HepG2 (cell line): Measurements from ENCODE around the gene THADA. TPM values are rescaled to one million over a fixed set of nuclear protein-coding genes. Genes with fewer than 3 reads are reported as not detected.
A peak's percentile ranks its signal among the peaks of the same experiment; 100 is the strongest.

Experiments
- BCL6 ChIP-seq: IDR thresholded peaks from 2 replicates; pipeline ENCODE4 v1.6.1; 2016; ENCODE audit warnings: missing genetic modification reagents, missing compliant biosample characterization
- EED ChIP-seq: sonication (generic); formaldehyde crosslinking; IDR thresholded peaks from 2 replicates; pipeline ENCODE4 v1.5.0; 2020; ENCODE audit warnings: mild to moderate bottlenecking, missing genetic modification reagents
- MIXL1 ChIP-seq: IDR thresholded peaks from 2 replicates; pipeline ENCODE4 v1.6.1; 2016
- NFKB2 ChIP-seq: sonication (generic); formaldehyde crosslinking; IDR thresholded peaks from 2 replicates; pipeline ENCODE4 v1.4.0; 2020; ENCODE audit warnings: missing genetic modification reagents, borderline replicate concordance
- SKI ChIP-seq: fragments of 450-650 bp; IDR thresholded peaks from one replicate; pipeline ENCODE4 v1.6.1; 2018; ENCODE audit warnings: mild to moderate bottlenecking; ENCODE audit not compliant: partially characterized antibody
- ZKSCAN5 ChIP-seq: sonication (generic); formaldehyde crosslinking; IDR thresholded peaks from 2 replicates; pipeline ENCODE4 v1.5.1; 2020; ENCODE audit warnings: mild to moderate bottlenecking, missing genetic modification reagents
- ZNF260 ChIP-seq: sonication (generic); formaldehyde crosslinking; IDR thresholded peaks from 2 replicates; pipeline ENCODE4 v1.4.0; 2020; ENCODE audit warnings: missing genetic modification reagents, low read depth, mild to moderate bottlenecking, borderline replicate concordance
- ZNF326 ChIP-seq: sonication (generic); formaldehyde crosslinking; IDR thresholded peaks from 2 replicates; pipeline ENCODE4 v1.4.0; 2020; ENCODE audit warnings: missing genetic modification reagents, borderline replicate concordance
- ZNF7 ChIP-seq: IDR thresholded peaks from 2 replicates; pipeline ENCODE4 v1.6.1; 2016; ENCODE audit warnings: missing biosample characterization, missing genetic modification reagents
- ZNF773 ChIP-seq: sonication (generic); formaldehyde crosslinking; IDR thresholded peaks from 2 replicates; pipeline ENCODE4 v1.4.0; 2020; ENCODE audit warnings: missing genetic modification reagents, borderline replicate concordance
- polyA plus RNA-seq, 8 experiments: library from polyadenylated mRNA; depleted of rRNA in 3 of 8; stranded (reverse) in 7 of 8; unstranded in 1 of 8; fragments of >200 nt; fragmentation: Illumina TruSeq in 4 of 8; extraction: Trizol in 4 of 8; gene quantifications; 2 replicates each; pipeline versions ENCODE4 v1.2.1 to v1.2.3, GENCODE V29; 2011 to 2016; ENCODE audit warnings: low read depth in 4 of 8, missing spikeins in 1 of 8, mixed read lengths in 1 of 8; ENCODE audit not compliant: insufficient read depth in 1 of 8
- total RNA-seq, 5 experiments: library from RNA; depleted of rRNA; stranded (reverse); fragments of >200 nt; fragmentation: Illumina TruSeq; extraction: Trizol; gene quantifications; 2 replicates each; pipeline ENCODE4 v1.2.3, GENCODE V29; 2016; ENCODE audit warnings: low read depth in 1 of 5
- TF ChIP-seq, protein P1 (sequence below): sonication (generic); formaldehyde crosslinking; IDR thresholded peaks from 2 replicates; pipeline ENCODE4 v1.8.0; 2022; ENCODE audit warnings: missing genetic modification reagents, mild to moderate bottlenecking, moderate library complexity, borderline replicate concordance
- TF ChIP-seq, protein P2 (sequence below): sonication (generic); formaldehyde crosslinking; IDR thresholded peaks from 2 replicates; pipeline ENCODE4; 2020; ENCODE audit warnings: missing genetic modification reagents, mild to moderate bottlenecking, borderline replicate concordance
- TF ChIP-seq, protein P3 (sequence below), 2 experiments: fragments of 450-650 bp in 1 of 2; sonication (generic) in 1 of 2; formaldehyde crosslinking in 1 of 2; IDR thresholded peaks; 2 replicates each; pipeline versions ENCODE4 v1.6.1 to v1.8.0; 2016 to 2022; ENCODE audit warnings: antibody characterized with exemption in 1 of 2, mild to moderate bottlenecking in 1 of 2, missing genetic modification reagents in 1 of 2

Gene THADA
- total and polyA plus RNA-seq, 2 of the 13 experiments (the other 11 are each of a cell fraction or from before 2014, with no cell fraction given): 12.7 to 21.7 TPM

DNA sequence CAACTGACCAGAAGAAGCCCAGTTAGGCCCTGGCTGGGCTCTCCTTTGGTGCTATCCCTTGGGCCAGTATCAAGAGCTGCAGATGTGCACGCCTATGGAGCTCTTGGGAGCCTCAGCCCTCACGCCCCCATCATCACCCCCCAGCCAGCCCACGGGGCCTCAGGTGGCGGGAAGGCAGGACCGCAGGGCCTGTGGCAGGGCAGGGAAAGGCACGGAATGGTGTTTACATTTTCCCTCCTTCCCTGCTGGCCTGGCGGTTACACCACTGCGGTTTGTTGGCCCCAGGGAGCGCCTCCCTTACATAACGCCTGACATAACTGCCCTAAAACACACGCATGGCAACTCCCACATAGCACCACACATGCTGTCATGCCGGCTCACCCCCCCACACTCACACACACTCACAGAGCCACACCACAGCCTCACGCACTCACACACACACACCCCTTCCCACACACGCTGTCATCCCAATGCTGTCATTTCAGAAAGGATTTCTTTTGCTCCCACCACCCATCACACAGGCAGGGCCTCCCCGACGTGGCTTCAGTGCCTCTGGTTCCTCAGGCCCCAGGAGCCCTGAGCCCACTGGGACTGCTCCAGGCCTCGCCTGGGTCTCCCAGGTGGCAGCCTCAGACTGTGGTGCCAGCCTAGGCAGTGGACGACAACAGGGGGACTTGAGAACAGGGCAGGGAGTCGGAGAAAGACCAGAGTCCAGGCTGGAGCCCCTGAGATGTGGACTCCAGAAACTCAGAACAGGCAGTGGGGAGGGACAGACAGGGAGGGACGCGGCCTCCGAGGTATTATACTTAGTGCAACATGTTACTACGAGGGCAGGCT lies 385.2 kb downstream of the THADA start (continued):
- TF ChIP-seq, protein P1, sequence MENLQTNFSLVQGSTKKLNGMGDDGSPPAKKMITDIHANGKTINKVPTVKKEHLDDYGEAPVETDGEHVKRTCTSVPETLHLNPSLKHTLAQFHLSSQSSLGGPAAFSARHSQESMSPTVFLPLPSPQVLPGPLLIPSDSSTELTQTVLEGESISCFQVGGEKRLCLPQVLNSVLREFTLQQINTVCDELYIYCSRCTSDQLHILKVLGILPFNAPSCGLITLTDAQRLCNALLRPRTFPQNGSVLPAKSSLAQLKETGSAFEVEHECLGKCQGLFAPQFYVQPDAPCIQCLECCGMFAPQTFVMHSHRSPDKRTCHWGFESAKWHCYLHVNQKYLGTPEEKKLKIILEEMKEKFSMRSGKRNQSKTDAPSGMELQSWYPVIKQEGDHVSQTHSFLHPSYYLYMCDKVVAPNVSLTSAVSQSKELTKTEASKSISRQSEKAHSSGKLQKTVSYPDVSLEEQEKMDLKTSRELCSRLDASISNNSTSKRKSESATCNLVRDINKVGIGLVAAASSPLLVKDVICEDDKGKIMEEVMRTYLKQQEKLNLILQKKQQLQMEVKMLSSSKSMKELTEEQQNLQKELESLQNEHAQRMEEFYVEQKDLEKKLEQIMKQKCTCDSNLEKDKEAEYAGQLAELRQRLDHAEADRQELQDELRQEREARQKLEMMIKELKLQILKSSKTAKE (CRISPR knock-in tag): peak; percentile 93
- no peak for TF ChIP-seq ZNF260 (CRISPR knock-in tag)
- TF ChIP-seq EED (CRISPR knock-in tag): peak; percentile 93
- no peak for TF ChIP-seq MIXL1 (CRISPR knock-in tag)
- TF ChIP-seq, protein P2, sequence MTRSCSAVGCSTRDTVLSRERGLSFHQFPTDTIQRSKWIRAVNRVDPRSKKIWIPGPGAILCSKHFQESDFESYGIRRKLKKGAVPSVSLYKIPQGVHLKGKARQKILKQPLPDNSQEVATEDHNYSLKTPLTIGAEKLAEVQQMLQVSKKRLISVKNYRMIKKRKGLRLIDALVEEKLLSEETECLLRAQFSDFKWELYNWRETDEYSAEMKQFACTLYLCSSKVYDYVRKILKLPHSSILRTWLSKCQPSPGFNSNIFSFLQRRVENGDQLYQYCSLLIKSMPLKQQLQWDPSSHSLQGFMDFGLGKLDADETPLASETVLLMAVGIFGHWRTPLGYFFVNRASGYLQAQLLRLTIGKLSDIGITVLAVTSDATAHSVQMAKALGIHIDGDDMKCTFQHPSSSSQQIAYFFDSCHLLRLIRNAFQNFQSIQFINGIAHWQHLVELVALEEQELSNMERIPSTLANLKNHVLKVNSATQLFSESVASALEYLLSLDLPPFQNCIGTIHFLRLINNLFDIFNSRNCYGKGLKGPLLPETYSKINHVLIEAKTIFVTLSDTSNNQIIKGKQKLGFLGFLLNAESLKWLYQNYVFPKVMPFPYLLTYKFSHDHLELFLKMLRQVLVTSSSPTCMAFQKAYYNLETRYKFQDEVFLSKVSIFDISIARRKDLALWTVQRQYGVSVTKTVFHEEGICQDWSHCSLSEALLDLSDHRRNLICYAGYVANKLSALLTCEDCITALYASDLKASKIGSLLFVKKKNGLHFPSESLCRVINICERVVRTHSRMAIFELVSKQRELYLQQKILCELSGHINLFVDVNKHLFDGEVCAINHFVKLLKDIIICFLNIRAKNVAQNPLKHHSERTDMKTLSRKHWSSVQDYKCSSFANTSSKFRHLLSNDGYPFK (CRISPR knock-in tag): peak; percentile 84; the same call in 1 of the 2 replicates
- no peak for TF ChIP-seq ZNF326 (CRISPR knock-in tag)
- no peak for TF ChIP-seq ZKSCAN5
- peak; percentile 69 for TF ChIP-seq SKI
- TF ChIP-seq BCL6 (CRISPR knock-in tag): peak; percentile 83
- TF ChIP-seq NFKB2 (CRISPR knock-in tag): peak; percentile 96
- TF ChIP-seq, protein P3, sequence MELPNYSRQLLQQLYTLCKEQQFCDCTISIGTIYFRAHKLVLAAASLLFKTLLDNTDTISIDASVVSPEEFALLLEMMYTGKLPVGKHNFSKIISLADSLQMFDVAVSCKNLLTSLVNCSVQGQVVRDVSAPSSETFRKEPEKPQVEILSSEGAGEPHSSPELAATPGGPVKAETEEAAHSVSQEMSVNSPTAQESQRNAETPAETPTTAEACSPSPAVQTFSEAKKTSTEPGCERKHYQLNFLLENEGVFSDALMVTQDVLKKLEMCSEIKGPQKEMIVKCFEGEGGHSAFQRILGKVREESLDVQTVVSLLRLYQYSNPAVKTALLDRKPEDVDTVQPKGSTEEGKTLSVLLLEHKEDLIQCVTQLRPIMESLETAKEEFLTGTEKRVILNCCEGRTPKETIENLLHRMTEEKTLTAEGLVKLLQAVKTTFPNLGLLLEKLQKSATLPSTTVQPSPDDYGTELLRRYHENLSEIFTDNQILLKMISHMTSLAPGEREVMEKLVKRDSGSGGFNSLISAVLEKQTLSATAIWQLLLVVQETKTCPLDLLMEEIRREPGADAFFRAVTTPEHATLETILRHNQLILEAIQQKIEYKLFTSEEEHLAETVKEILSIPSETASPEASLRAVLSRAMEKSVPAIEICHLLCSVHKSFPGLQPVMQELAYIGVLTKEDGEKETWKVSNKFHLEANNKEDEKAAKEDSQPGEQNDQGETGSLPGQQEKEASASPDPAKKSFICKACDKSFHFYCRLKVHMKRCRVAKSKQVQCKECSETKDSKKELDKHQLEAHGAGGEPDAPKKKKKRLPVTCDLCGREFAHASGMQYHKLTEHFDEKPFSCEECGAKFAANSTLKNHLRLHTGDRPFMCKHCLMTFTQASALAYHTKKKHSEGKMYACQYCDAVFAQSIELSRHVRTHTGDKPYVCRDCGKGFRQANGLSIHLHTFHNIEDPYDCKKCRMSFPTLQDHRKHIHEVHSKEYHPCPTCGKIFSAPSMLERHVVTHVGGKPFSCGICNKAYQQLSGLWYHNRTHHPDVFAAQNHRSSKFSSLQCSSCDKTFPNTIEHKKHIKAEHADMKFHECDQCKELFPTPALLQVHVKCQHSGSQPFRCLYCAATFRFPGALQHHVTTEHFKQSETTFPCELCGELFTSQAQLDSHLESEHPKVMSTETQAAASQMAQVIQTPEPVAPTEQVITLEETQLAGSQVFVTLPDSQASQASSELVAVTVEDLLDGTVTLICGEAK (IDR thresholded peaks at IDR 0.05): no peak
- TF ChIP-seq, protein P3 (CRISPR knock-in tag; IDR thresholded peaks at IDR 0.05): peak; percentile 85
- 0 out of 2 replicates have a peak, but pooled peaks have one; percentile 61 for TF ChIP-seq ZNF773 (CRISPR knock-in tag)
- TF ChIP-seq ZNF7 (CRISPR knock-in tag): no peak
